ENCODE measurements around the gene PLEKHG4B.
"Not testable (repeated sequence)": the region's sequence is repeated elsewhere in the genome, so short reads cannot be mapped to it uniquely, and the experiment has no call there.

PLEKHG4B gene

GRCh38 chr5:155651-156410 lies 63.9 kb downstream of the PLEKHG4B start:
- DNase-seq (ENCODE audit: low read depth), result no peak

GRCh38 chr5:156411-157072 lies 64.6 kb downstream of the PLEKHG4B start:
- no peak for DNase-seq (ENCODE audit: low read depth)

- DNase-seq (ENCODE audit: low read depth), result no peak
Observed at GRCh38 chr5:157126-157715, 65.3 kb downstream of the PLEKHG4B start.

GRCh38 chr5:157801-158200 lies 65.8 kb downstream of the PLEKHG4B start:
- no peak for DNase-seq (ENCODE audit: low read depth)

- DNase-seq (ENCODE audit: low read depth), result no peak
Observed at GRCh38 chr5:158807-159447, 67.0 kb downstream of the PLEKHG4B start.

- no peak for DNase-seq (ENCODE audit: low read depth)
Observed at GRCh38 chr5:159448-160172, 67.6 kb downstream of the PLEKHG4B start.

- no peak for DNase-seq (ENCODE audit: low read depth)
Observed at GRCh38 chr5:160173-160510, 68.2 kb downstream of the PLEKHG4B start.

GRCh38 chr5:160921-161802 lies 69.2 kb downstream of the PLEKHG4B start:
- DNase-seq (ENCODE audit: low read depth), result no peak

GRCh38 chr5:161803-162110 lies 69.8 kb downstream of the PLEKHG4B start:
- DNase-seq (ENCODE audit: low read depth), result no peak

GRCh38 chr5:162190-162564 lies 70.2 kb downstream of the PLEKHG4B start:
- no peak for DNase-seq (ENCODE audit: low read depth)

- DNase-seq (ENCODE audit: low read depth), result no peak
Observed at GRCh38 chr5:162565-163337, 70.8 kb downstream of the PLEKHG4B start.

- DNase-seq (ENCODE audit: low read depth), result no peak
Observed at GRCh38 chr5:163338-163620, 71.3 kb downstream of the PLEKHG4B start.

GRCh38 chr5:163841-164240 lies 71.9 kb downstream of the PLEKHG4B start:
- no peak for DNase-seq (ENCODE audit: low read depth)

GRCh38 chr5:164244-164643 lies 72.3 kb downstream of the PLEKHG4B start:
- no peak for DNase-seq (ENCODE audit: low read depth)

- not testable (repeated sequence) for DNase-seq (ENCODE audit: low read depth)
Observed at GRCh38 chr5:164783-165182, 72.8 kb downstream of the PLEKHG4B start.

- DNase-seq (ENCODE audit: low read depth), result no peak
Observed at GRCh38 chr5:166441-167372, 74.7 kb downstream of the PLEKHG4B start.

GRCh38 chr5:167511-167910 lies 75.5 kb downstream of the PLEKHG4B start:
- DNase-seq (ENCODE audit: low read depth), result no peak

- no peak for DNase-seq (ENCODE audit: low read depth)
Observed at GRCh38 chr5:167982-168660, 76.2 kb downstream of the PLEKHG4B start.

- DNase-seq (ENCODE audit: low read depth), result no peak
Observed at GRCh38 chr5:169071-169727, 77.2 kb downstream of the PLEKHG4B start.

Data from stimulated activated CD8-positive, alpha-beta memory T cell treated with anti-CD3 and anti-CD28 coated beads, Interleukin-12 subunit alpha, Interleukin-12 subunit beta, amount 100 ng/mL, for 4 hours (primary cell).